WTC11 (cell line): ENCODE results near the gene NFAM1. TPM values are rescaled to one million over a fixed set of nuclear protein-coding genes. Genes with fewer than 3 reads are reported as not detected.

Source experiments
- ATAC-seq: fragments of 200-7000 bp; cut with Tn5 transposase; 2 replicates; pipeline ENCODE4 v1.10.0; 2021; ENCODE audit warnings: mild to moderate bottlenecking, moderate library complexity
- CTCF ChIA-PET: fragments of 300-600 bp; sonication (Branson Sonifier 250); formaldehyde crosslinking; loops from one replicate; lab custom pipeline; 2021; ENCODE audit warnings: antibody characterized with exemption; lab: Charles Lee
- POLR2A ChIA-PET: fragments of 350-600 bp; sonication (Branson Sonifier 250); formaldehyde crosslinking; loops from one replicate; lab custom pipeline; 2021; ENCODE audit warnings: antibody characterized with exemption; lab: Charles Lee
- DNase-seq: peaks from one replicate; pipeline ENCODE4 v3.0.0; 2021; ENCODE audit warnings: low spot score
- H3K27ac Mint-ChIP-seq: 2 replicates; pipeline ENCODE4 v1.8.0; 2021; ENCODE audit warnings: mixed read lengths
- H3K27me3 Mint-ChIP-seq: 2 replicates; pipeline ENCODE4 v1.8.0; 2021; ENCODE audit warnings: low read depth, mild to moderate bottlenecking, moderate library complexity, mixed read lengths
- H3K36me3 Mint-ChIP-seq: 2 replicates; pipeline ENCODE4 v1.8.0; 2021; ENCODE audit warnings: mixed read lengths
- H3K4me1 Mint-ChIP-seq: 2 replicates; pipeline ENCODE4 v1.8.0; 2022; ENCODE audit warnings: mixed read lengths
- H3K4me3 Mint-ChIP-seq: 2 replicates; pipeline ENCODE4 v1.8.0; 2021; ENCODE audit warnings: mild to moderate bottlenecking, moderate library complexity, mixed read lengths
- H3K9me3 Mint-ChIP-seq: 2 replicates; pipeline ENCODE4 v1.8.0; 2021; ENCODE audit warnings: mixed read lengths
- ARID4B ChIP-seq: sonication (generic); formaldehyde crosslinking; IDR thresholded peaks from 2 replicates; pipeline ENCODE4 v1.8.0; 2023; ENCODE audit warnings: missing genetic modification reagents, mild to moderate bottlenecking, borderline replicate concordance
- ATF1 ChIP-seq: sonication (generic); formaldehyde crosslinking; IDR thresholded peaks from 2 replicates; pipeline ENCODE4 v1.8.1; 2023; ENCODE audit warnings: mild to moderate bottlenecking, moderate library complexity, missing genetic modification reagents
- ATF2 ChIP-seq: sonication (generic); formaldehyde crosslinking; IDR thresholded peaks from 2 replicates; pipeline ENCODE4 v1.8.1; 2022; ENCODE audit warnings: low read depth, missing genetic modification reagents, borderline replicate concordance
- FOXP1 ChIP-seq: sonication (generic); formaldehyde crosslinking; IDR thresholded peaks from 2 replicates; pipeline ENCODE4 v1.8.0; 2022; ENCODE audit warnings: missing genetic modification reagents, mild to moderate bottlenecking, moderate library complexity, borderline replicate concordance
- NFE2L1 ChIP-seq: sonication (generic); formaldehyde crosslinking; IDR thresholded peaks from 2 replicates; pipeline ENCODE4 v1.8.1; 2023; ENCODE audit warnings: missing genetic modification reagents
- NR2C2 ChIP-seq: sonication (generic); formaldehyde crosslinking; IDR thresholded peaks from 2 replicates; pipeline ENCODE4 v1.8.0; 2022; ENCODE audit warnings: mild to moderate bottlenecking, missing genetic modification reagents
- PRDM15 ChIP-seq: sonication (generic); formaldehyde crosslinking; IDR thresholded peaks from 2 replicates; pipeline ENCODE4 v1.8.0; 2022; ENCODE audit warnings: missing genetic modification reagents
- SP1 ChIP-seq: sonication (generic); formaldehyde crosslinking; conservative IDR thresholded peaks from 2 replicates; pipeline ENCODE4 v1.8.1; 2022; ENCODE audit warnings: missing genetic modification reagents
- STAT6 ChIP-seq: sonication (generic); formaldehyde crosslinking; conservative IDR thresholded peaks from 2 replicates; pipeline ENCODE4 v1.8.1; 2023; ENCODE audit warnings: mild to moderate bottlenecking, low read depth, missing genetic modification reagents, moderate library complexity
- TEAD1 ChIP-seq: sonication (generic); formaldehyde crosslinking; IDR thresholded peaks from 2 replicates; pipeline ENCODE4 v1.8.0; 2022; ENCODE audit warnings: mild to moderate bottlenecking, missing genetic modification reagents
- ZMAT4 ChIP-seq: fragments of 250-450 bp; sonication (Bioruptor Pico); IDR thresholded peaks from 2 replicates; pipeline ENCODE4 v1.9.0; 2021; ENCODE audit warnings: mild to moderate bottlenecking
- ZNF263 ChIP-seq: sonication (generic); formaldehyde crosslinking; IDR thresholded peaks from 2 replicates; pipeline ENCODE4 v1.8.1; 2022; ENCODE audit warnings: low read depth, mild to moderate bottlenecking, moderate library complexity, missing genetic modification reagents
- total RNA-seq: library from RNA; stranded (reverse); gene quantifications from 3 replicates; pipeline ENCODE4 v1.2.3, GENCODE V29; 2021

NFAM1 gene
- total RNA-seq, 1 experiment from 2014 or later: 1.6 TPM

GRCh38 chr22:42425989-42426355, 6.2 kb downstream of the NFAM1 start (continued):
- TF ChIP-seq PRDM15 (CRISPR knock-in tag) (no peak), ZMAT4 (CRISPR knock-in tag) (no peak), FOXP1 (CRISPR knock-in tag) (no peak), STAT6 (no peak), ARID4B (CRISPR knock-in tag) (no peak)

GRCh38 chr22:42425337-42425988, 6.7 kb downstream of the NFAM1 start:
- POLR2A ChIA-PET: no interaction called here
- TF ChIP-seq TEAD1 (CRISPR knock-in tag) (no peak), NFE2L1 (CRISPR knock-in tag) (no peak), ATF2 (no peak), SP1 (CRISPR knock-in tag) (no peak), ZNF263 (CRISPR knock-in tag) (no peak), NR2C2 (CRISPR knock-in tag) (no peak), ATF1 (CRISPR knock-in tag) (no peak)
- TF ChIP-seq, all 79 proteins: peak for 0
- DNase-seq: no peak
- CTCF ChIA-PET: interaction anchor here (1.1 to 2.4 kb wide), 3 partner anchors 13 to 728 kb away, joined by 3 to 8 read pairs (median 4); no protein-coding TSS in a partner anchor
- no peak overlapping the region for H3K27ac Mint-ChIP-seq
- H3K4me1 Mint-ChIP-seq: peaks cover 22% of the 10 kb centered on the region
- H3K9me3 Mint-ChIP-seq: no peaks in the 10 kb centered on the region
- no peaks in the 10 kb centered on the region; the same call in 1 of the 2 replicates for H3K27me3 Mint-ChIP-seq
- ATAC-seq: no peak
- H3K36me3 Mint-ChIP-seq: no peaks in the 10 kb centered on the region
- H3K4me3 Mint-ChIP-seq: no peak overlapping the region
